Lower leg skin (tissue), 4 donors: ENCODE data around the gene TSC22D3. TPM values are rescaled to one million over a fixed set of nuclear protein-coding genes. Genes with fewer than 3 reads are reported as not detected.

Experiments used
- DNase-seq, 2 donors: peaks; one replicate each; pipeline ENCODE4 v3.0.0-alpha.2; 2019; ENCODE audit warnings: low spot score in 2 of 2
- H3K4me3 ChIP-seq: fragments of 200-600 bp; sonication (generic); 2 replicates; pipeline ENCODE4 v1.5.1; 2017; ENCODE audit warnings: mild to moderate bottlenecking, low read depth; ENCODE audit not compliant: poor library complexity, severe bottlenecking
- CTCF ChIP-seq, 3 donors: fragments of 450-650 bp; IDR thresholded peaks; one replicate each; pipeline ENCODE4 v1.5.1; 2016; ENCODE audit warnings: antibody characterized with exemption in 3 of 3, mild to moderate bottlenecking in 3 of 3, moderate library complexity in 2 of 3
- POLR2A ChIP-seq, 2 donors: fragments of 450-650 bp; IDR thresholded peaks; one replicate each; pipeline ENCODE4 v1.6.1; 2016 to 2017; ENCODE audit warnings: antibody characterized with exemption in 2 of 2, mild to moderate bottlenecking in 1 of 2, moderate library complexity in 1 of 2
- WGBS, 2 donors: methylation state at CpG; one replicate each; pipeline ENCODE4 v1.1.5; 2018; 5-methylcytosine and 5-hydroxymethylcytosine counted together
- intact Hi-C: fragments of 100-400 bp; cut with DNase I; formaldehyde crosslinking; loops from one replicate; pipeline ENCODE4 v1.15.0; 2023; ENCODE audit warnings: low total_unique reads
- total RNA-seq, 4 donors: library from RNA; depleted of rRNA; stranded (reverse); fragments of >200 nt; gene quantifications; one replicate each; pipeline ENCODE4 v1.1.0, GENCODE V29; 2016

Gene TSC22D3
- total RNA-seq, 4 donors from 2014 or later, result 474 to 1,005 (median 756) TPM

GRCh38 chrX:107710617-107711391 is 64.8 kb downstream of the TSC22D3 start:
- intact Hi-C loops, result no loop called here
- no peak overlapping the region for H3K4me3 ChIP-seq
- DNase-seq, result peak; percentile 72 to 83
- TF ChIP-seq POLR2A (IDR thresholded peaks at IDR 0.05) (no peak), CTCF (IDR thresholded peaks at IDR 0.05) (no peak)
- WGBS, 2 donors, result 12 to 32% methylated on average over 7 of the region's 7 CpGs

- WGBS, 2 donors, result 68 to 72% methylated on average over 6 of the region's 6 CpGs
- TF ChIP-seq CTCF (IDR thresholded peaks at IDR 0.05) (no peak), POLR2A (IDR thresholded peaks at IDR 0.05) (no peak)
- intact Hi-C loops, result no loop called here
- no peak for DNase-seq
- H3K4me3 ChIP-seq, result no peak overlapping the region
Observed at GRCh38 chrX:107709266-107709806, 66.3 kb downstream of the TSC22D3 start.

- WGBS, 2 donors, result 66 to 82% methylated on average over 2 of the region's 2 CpGs
- peak in 1 of 2 donors; percentile 75 for DNase-seq
- no peak overlapping the region for H3K4me3 ChIP-seq
- intact Hi-C loops, result no loop called here
- TF ChIP-seq CTCF (IDR thresholded peaks at IDR 0.05), result no peak
- no peak for TF ChIP-seq POLR2A (IDR thresholded peaks at IDR 0.05)
Observed at GRCh38 chrX:107708762-107709161, 66.8 kb downstream of the TSC22D3 start.

GRCh38 chrX:107707866-107708265 is 67.7 kb downstream of the TSC22D3 start:
- DNase-seq, result peak in 1 of 2 donors; percentile 60
- 84 to 85% methylated on average over 8 to 9 of the region's 9 CpGs for WGBS, 2 donors

GRCh38 chrX:107706309-107706708 is 69.3 kb downstream of the TSC22D3 start:
- H3K4me3 ChIP-seq, result no peak overlapping the region
- TF ChIP-seq POLR2A (IDR thresholded peaks at IDR 0.05), result no peak
- no peak for TF ChIP-seq CTCF (IDR thresholded peaks at IDR 0.05)
- intact Hi-C loops, result no loop called here
- peak in 1 of 2 donors; percentile 56 for DNase-seq

More at GRCh38 chrX:107707866-107708265, 67.7 kb downstream of the TSC22D3 start:
- no peak overlapping the region for H3K4me3 ChIP-seq
- no peak for TF ChIP-seq POLR2A (IDR thresholded peaks at IDR 0.05)
- TF ChIP-seq CTCF (IDR thresholded peaks at IDR 0.05), result no peak
- intact Hi-C loops, result no loop called here
